ENCODE results near the gene PITPNC1.
"Not testable (repeated sequence)": the region's sequence is repeated elsewhere in the genome, so short reads cannot be mapped to it uniquely, and the experiment has no call there.

Gene PITPNC1

GRCh38 chr17:67632141-67632540 is 255.1 kb downstream of the PITPNC1 start:
- no peak for DNase-seq

- DNase-seq = no peak
Observed at GRCh38 chr17:67633751-67634211, 256.7 kb downstream of the PITPNC1 start.

- DNase-seq = no peak
Observed at GRCh38 chr17:67635681-67636080, 258.6 kb downstream of the PITPNC1 start.

GRCh38 chr17:67636312-67636711 is 259.2 kb downstream of the PITPNC1 start:
- no peak for DNase-seq

GRCh38 chr17:67636834-67637520 is 259.9 kb downstream of the PITPNC1 start:
- DNase-seq = no peak

GRCh38 chr17:67637901-67638641 is 261.0 kb downstream of the PITPNC1 start:
- DNase-seq = no peak

GRCh38 chr17:67638871-67639270 is 261.8 kb downstream of the PITPNC1 start:
- no peak for DNase-seq

GRCh38 chr17:67639555-67639954 is 262.5 kb downstream of the PITPNC1 start:
- DNase-seq = no peak

GRCh38 chr17:67639979-67640378 is 262.9 kb downstream of the PITPNC1 start:
- DNase-seq = no peak

GRCh38 chr17:67642488-67642887 is 265.4 kb downstream of the PITPNC1 start:
- DNase-seq = no peak

GRCh38 chr17:67644061-67644460 is 267.0 kb downstream of the PITPNC1 start:
- no peak for DNase-seq

GRCh38 chr17:67645195-67645594 is 268.1 kb downstream of the PITPNC1 start:
- not testable (repeated sequence) for DNase-seq

- no peak for DNase-seq
Observed at GRCh38 chr17:67646472-67646871, 269.4 kb downstream of the PITPNC1 start.

- DNase-seq = no peak
Observed at GRCh38 chr17:67647482-67647881, 270.4 kb downstream of the PITPNC1 start.

- no peak for DNase-seq
Observed at GRCh38 chr17:67648032-67648905, 271.2 kb downstream of the PITPNC1 start.

- not testable (repeated sequence) for DNase-seq
Observed at GRCh38 chr17:67648906-67649295, 271.8 kb downstream of the PITPNC1 start.

- DNase-seq = no peak
Observed at GRCh38 chr17:67649891-67650290, 272.8 kb downstream of the PITPNC1 start.

- not testable (repeated sequence) for DNase-seq
Observed at GRCh38 chr17:67651218-67651579, 274.1 kb downstream of the PITPNC1 start.

- no peak for DNase-seq
Observed at GRCh38 chr17:67652433-67652832, 275.4 kb downstream of the PITPNC1 start.

- DNase-seq = no peak
Observed at GRCh38 chr17:67655478-67656148, 278.5 kb downstream of the PITPNC1 start.

GRCh38 chr17:67656494-67657203 is 279.6 kb downstream of the PITPNC1 start:
- DNase-seq = no peak

- no peak for DNase-seq
Observed at GRCh38 chr17:67657596-67657995, 280.5 kb downstream of the PITPNC1 start.
